ENCODE measurements around the gene GPX3. TPM values are rescaled to one million over a fixed set of nuclear protein-coding genes. Genes with fewer than 3 reads are reported as not detected.

The GPX3 gene
- total and polyA plus RNA-seq, 2 of the 8 experiments (the other 6 are each of a cell fraction or from before 2014, with no cell fraction given) = 27.8 to 77.9 TPM

DNA sequence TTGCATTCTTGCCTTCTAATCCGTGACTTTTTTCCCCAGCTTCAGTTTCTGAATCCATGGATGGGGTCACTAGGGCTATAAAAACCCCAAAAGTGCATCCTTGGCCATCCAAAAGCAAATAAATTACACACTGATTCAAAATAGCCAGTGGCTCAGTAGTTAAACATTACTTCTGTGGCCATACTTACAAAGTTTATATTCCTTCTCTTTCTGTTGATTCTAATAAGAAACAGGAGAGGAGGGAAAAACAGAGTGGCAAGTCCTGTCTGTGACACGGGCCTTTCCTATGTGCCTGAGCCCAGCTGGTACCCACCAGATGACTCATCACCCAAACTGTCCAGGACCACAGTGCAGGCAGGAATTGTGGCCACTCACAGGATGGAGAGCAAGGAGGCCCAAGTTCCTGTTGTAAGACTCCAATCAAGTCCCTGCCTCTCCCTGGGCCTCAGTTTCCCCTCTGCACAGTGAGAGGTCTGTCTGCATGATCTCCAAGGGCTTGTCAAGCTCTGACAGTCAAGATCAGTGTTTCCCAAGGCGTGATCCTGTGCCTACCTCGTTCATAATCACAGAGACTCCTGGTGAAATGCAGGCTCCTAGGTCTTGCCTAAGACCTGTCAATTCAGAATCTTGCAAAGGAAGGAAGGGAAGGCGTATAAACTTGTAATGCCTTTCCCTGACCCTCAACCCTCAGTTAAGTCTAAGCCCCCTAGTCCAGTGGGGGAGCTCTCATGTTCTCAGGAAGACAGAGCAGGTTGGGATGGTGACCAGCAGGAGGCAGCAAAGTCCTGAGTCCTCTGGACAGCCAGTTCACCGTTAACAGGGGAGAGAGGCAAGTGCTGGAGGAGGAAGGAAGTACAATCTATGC is 30.9 kb downstream of the GPX3 start:
- H4K5ac ChIP-seq (ENCODE audit: insufficient read length, low read depth, low read length) = no peak overlapping the region
- H3K4me1 ChIP-seq (replicated peaks in 1 of 4; ENCODE audit: control insufficient read depth in 3 of 4, insufficient read depth in 4 of 4, low read length in 3 of 4) = no peaks in the 10 kb centered on the region
- no peak overlapping the region for H2BK120ac ChIP-seq (replicated peaks; ENCODE audit: low read depth, low read length)
- no peak overlapping the region for H2AFZ ChIP-seq (ENCODE audit: low read length)
- H2BK20ac ChIP-seq (ENCODE audit: low read length) = no peak overlapping the region
- no peak overlapping the region for H3K56ac ChIP-seq (replicated peaks; ENCODE audit: insufficient read length, low read depth, low read length)
- no peak overlapping the region for H2BK15ac ChIP-seq (ENCODE audit: low read length)
- peaks cover 0 to 2% of the 10 kb centered on the region in 2 experiments; a peak in 1 of 4 replicates for H3K9me3 ChIP-seq (ENCODE audit: insufficient read depth in 2 of 2, low read depth in 1 of 2, low read length in 1 of 2)
- TF ChIP-seq, protein P1, sequence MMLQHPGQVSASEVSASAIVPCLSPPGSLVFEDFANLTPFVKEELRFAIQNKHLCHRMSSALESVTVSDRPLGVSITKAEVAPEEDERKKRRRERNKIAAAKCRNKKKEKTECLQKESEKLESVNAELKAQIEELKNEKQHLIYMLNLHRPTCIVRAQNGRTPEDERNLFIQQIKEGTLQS (IDR thresholded peaks at IDR 0.05; ENCODE audit: insufficient read depth, low read depth, low read length) = peak; percentile 33; the same call in 1 of the 2 replicates
- TF ChIP-seq, protein P2, sequence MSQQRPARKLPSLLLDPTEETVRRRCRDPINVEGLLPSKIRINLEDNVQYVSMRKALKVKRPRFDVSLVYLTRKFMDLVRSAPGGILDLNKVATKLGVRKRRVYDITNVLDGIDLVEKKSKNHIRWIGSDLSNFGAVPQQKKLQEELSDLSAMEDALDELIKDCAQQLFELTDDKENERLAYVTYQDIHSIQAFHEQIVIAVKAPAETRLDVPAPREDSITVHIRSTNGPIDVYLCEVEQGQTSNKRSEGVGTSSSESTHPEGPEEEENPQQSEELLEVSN (IDR thresholded peaks at IDR 0.05) = no peak
- TF ChIP-seq, protein P3, sequence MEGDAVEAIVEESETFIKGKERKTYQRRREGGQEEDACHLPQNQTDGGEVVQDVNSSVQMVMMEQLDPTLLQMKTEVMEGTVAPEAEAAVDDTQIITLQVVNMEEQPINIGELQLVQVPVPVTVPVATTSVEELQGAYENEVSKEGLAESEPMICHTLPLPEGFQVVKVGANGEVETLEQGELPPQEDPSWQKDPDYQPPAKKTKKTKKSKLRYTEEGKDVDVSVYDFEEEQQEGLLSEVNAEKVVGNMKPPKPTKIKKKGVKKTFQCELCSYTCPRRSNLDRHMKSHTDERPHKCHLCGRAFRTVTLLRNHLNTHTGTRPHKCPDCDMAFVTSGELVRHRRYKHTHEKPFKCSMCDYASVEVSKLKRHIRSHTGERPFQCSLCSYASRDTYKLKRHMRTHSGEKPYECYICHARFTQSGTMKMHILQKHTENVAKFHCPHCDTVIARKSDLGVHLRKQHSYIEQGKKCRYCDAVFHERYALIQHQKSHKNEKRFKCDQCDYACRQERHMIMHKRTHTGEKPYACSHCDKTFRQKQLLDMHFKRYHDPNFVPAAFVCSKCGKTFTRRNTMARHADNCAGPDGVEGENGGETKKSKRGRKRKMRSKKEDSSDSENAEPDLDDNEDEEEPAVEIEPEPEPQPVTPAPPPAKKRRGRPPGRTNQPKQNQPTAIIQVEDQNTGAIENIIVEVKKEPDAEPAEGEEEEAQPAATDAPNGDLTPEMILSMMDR (IDR thresholded peaks at IDR 0.05; ENCODE audit: control extremely low read depth in 1 of 3, insufficient read depth in 1 of 3, low read depth in 1 of 3, low read length in 3 of 3) = peak; percentile 90 to 99 (median 98)
- TF ChIP-seq TCF12 (IDR thresholded peaks at IDR 0.05; ENCODE audit: low read depth, low read length) (no peak), SIRT6 (IDR thresholded peaks at IDR 0.05; ENCODE audit: low read length) (no peak), RAD21 (IDR thresholded peaks at IDR 0.05 in 1 of 2, conservative IDR thresholded peaks at IDR 0.05 in 1 of 2; ENCODE audit: low read depth in 2 of 2, low read length in 2 of 2) (peak; percentile 90 to 94)
- ChIA-PET POLR2A (ENCODE audit: partially characterized antibody) (interaction anchor here (1.4 to 2.3 kb wide), 2 partner anchors 39 to 65 kb away, joined by 3 to 11 read pairs; no protein-coding TSS in a partner anchor), CTCF (ENCODE audit: partially characterized antibody) (interaction anchor here (0.6 to 14.2 kb wide), 33 partner anchors 13 to 1000 kb away, joined by 3 to 777 read pairs (median 7); partner anchors contain the start of genes GPX3 and TNIP1)
- no peak overlapping the region for H3K4me2 ChIP-seq (ENCODE audit: insufficient read depth in 1 of 2, low read depth in 2 of 2, low read length in 2 of 2)
- H3K79me2 ChIP-seq (ENCODE audit: control insufficient read depth in 1 of 2, insufficient read depth in 2 of 2, low read length in 2 of 2) = no peaks in the 10 kb centered on the region
- H3K14ac ChIP-seq (ENCODE audit: insufficient read length) = no peak overlapping the region
- peaks cover 0 to 3% (median under 1%) of the 10 kb centered on the region in 4 experiments; a peak in 2 of 8 replicates for H3K36me3 ChIP-seq (ENCODE audit: control insufficient read depth in 2 of 4, insufficient read depth in 4 of 4, low read length in 3 of 4)
- no peak overlapping the region for H3K23ac ChIP-seq (ENCODE audit: insufficient read length)
- no peak overlapping the region for H3K27ac ChIP-seq (ENCODE audit: low read depth, low read length)
- H4K91ac ChIP-seq (replicated peaks; ENCODE audit: insufficient read length, low read length) = no peak overlapping the region
- H3K9ac ChIP-seq (replicated peaks in 1 of 4; ENCODE audit: extremely low read depth in 1 of 4, low read depth in 3 of 4, low read length in 3 of 4) = no peak overlapping the region
- H4K8ac ChIP-seq (ENCODE audit: extremely low read depth, insufficient read depth, low read length) = no peak overlapping the region
- H2BK12ac ChIP-seq (ENCODE audit: low read depth, low read length) = no peak overlapping the region
- no peak overlapping the region for H2AK5ac ChIP-seq (ENCODE audit: low read depth, low read length)
- H2BK5ac ChIP-seq (ENCODE audit: low read depth, low read length) = no peak overlapping the region
- peaks cover 3 to 8% of the 10 kb centered on the region in 2 experiments for H4K20me1 ChIP-seq (replicated peaks in 1 of 2; ENCODE audit: control insufficient read depth in 1 of 2, insufficient read depth in 2 of 2, low read length in 2 of 2)
- H3K18ac ChIP-seq (ENCODE audit: extremely low read depth, low read length) = no peak overlapping the region
- H3K79me1 ChIP-seq (ENCODE audit: low read depth, low read length) = no peaks in the 10 kb centered on the region
- 69% methylated on average over 6 of the region's 6 CpGs; no CpG with 5 or more reads in 1 of the 2 experiments for WGBS, 2 experiments (ENCODE audit: extremely low coverage in 1 of 2, insufficient coverage in 1 of 2, insufficient read length in 1 of 2, insufficient replicate concordance in 2 of 2, low coverage in 1 of 2, low lambda C conversion rate in 2 of 2, missing lambda C conversion rate in 1 of 2)
- H3K4ac ChIP-seq (replicated peaks; ENCODE audit: insufficient read length, low read depth, low read length) = no peak overlapping the region
- H3K23me2 ChIP-seq (ENCODE audit: low read depth, low read length) = no peaks in the 10 kb centered on the region
- H3K27me3 ChIP-seq (replicated peaks in 1 of 4; ENCODE audit: control insufficient read depth in 3 of 4, extremely low read depth in 1 of 4, insufficient read depth in 3 of 4, low read length in 3 of 4) = no peaks in the 10 kb centered on the region
- no peak overlapping the region for H3K4me3 ChIP-seq (ENCODE audit: extremely low read depth in 1 of 4, insufficient read depth in 2 of 4, low read depth in 3 of 4, low read length in 4 of 4)
- DNase-seq (ENCODE audit: low read depth in 1 of 2, low spot score in 2 of 2) = peak; percentile 63 to 88
- peak; percentile 82 for FAIRE-seq
